Heart right ventricle (tissue), 16 donors: Measurements from ENCODE around the gene IFNA2. TPM values are rescaled to one million over a fixed set of nuclear protein-coding genes. Genes with fewer than 3 reads are reported as not detected.
"Not testable (repeated sequence)": the region's sequence is repeated elsewhere in the genome, so short reads cannot be mapped to it uniquely, and the experiment has no call there.

Source experiments
- ATAC-seq, 8 donors: fragments of 200-7000 bp; cut with Tn5 transposase; one replicate each; pipeline ENCODE4 v1.9.1; 2020; ENCODE audit warnings: mild to moderate bottlenecking in 8 of 8, moderate library complexity in 8 of 8, moderate number of reproducible peaks in 1 of 8
- DNase-seq, 2 donors: peaks; one replicate each; pipeline ENCODE4 v3.0.0-alpha.2; 2020
- H3K27ac ChIP-seq, 10 donors: fragments of 200-600 bp; sonication (generic) in 2 of 10; one replicate each; pipeline versions ENCODE4 v1.5.0 to v1.8.0; 2020 to 2022; ENCODE audit warnings: mild to moderate bottlenecking in 3 of 10
- H3K27me3 ChIP-seq, 7 donors: fragments of 200-600 bp; one replicate each; pipeline ENCODE4 v1.8.0; 2021 to 2022; ENCODE audit warnings: mild to moderate bottlenecking in 2 of 7
- H3K36me3 ChIP-seq, 9 donors: fragments of 200-600 bp; sonication (generic) in 1 of 9; one replicate each; pipeline versions ENCODE4 v1.5.0 to v1.8.0; 2020 to 2022; ENCODE audit warnings: mild to moderate bottlenecking in 2 of 9
- H3K4me1 ChIP-seq, 9 donors: fragments of 200-600 bp; sonication (generic) in 1 of 9; one replicate each; pipeline versions ENCODE4 v1.5.0 to v1.8.0; 2020 to 2022; ENCODE audit warnings: mild to moderate bottlenecking in 4 of 9
- H3K4me3 ChIP-seq, 10 donors: fragments of 200-600 bp; sonication (generic) in 2 of 10; one replicate each; pipeline versions ENCODE4 v1.5.0 to v1.8.0; 2020 to 2022; ENCODE audit warnings: mild to moderate bottlenecking in 7 of 10, moderate library complexity in 2 of 10
- H3K9me3 ChIP-seq, 11 donors: fragments of 200-600 bp in 10 of 11; sonication (generic) in 2 of 11; one replicate each; pipeline versions ENCODE4 v1.5.0 to v1.8.0; 2013 to 2022; ENCODE audit warnings: mild to moderate bottlenecking in 2 of 11, control low read depth in 1 of 11, moderate library complexity in 1 of 11
- CTCF ChIP-seq, 9 donors: fragments of 200-600 bp; sonication (generic) in 2 of 9; IDR thresholded peaks; one replicate each; pipeline versions ENCODE4 v1.5.0 to v1.8.0; 2021 to 2022; ENCODE audit warnings: antibody characterized with exemption in 9 of 9, mild to moderate bottlenecking in 5 of 9, moderate library complexity in 1 of 9
- WGBS, 2 donors: extraction: QIAGEN DNeasy Blood & Tissue Kit; methylation state at CpG; one replicate each; pipeline ENCODE4 v1.1.7; 2013; ENCODE audit warnings: inconsistent platforms in 1 of 2; 5-methylcytosine and 5-hydroxymethylcytosine counted together
- intact Hi-C, 10 donors: fragments of 100-400 bp; cut with DNase I; formaldehyde crosslinking; loops; one replicate each; pipeline versions ENCODE4 v1.11.1 to v1.14.2; 2022
- polyA plus RNA-seq, 2 donors: library from polyadenylated mRNA; stranded (reverse); fragments of 200-250 nt; gene quantifications; one replicate each; pipeline ENCODE4 v1.2.3, GENCODE V29; 2013
- total RNA-seq, 10 donors: library from RNA; stranded (reverse); fragmentation: NEBNext Ultra II Directional in 3 of 10; extraction: Animal tissue kit (Norgen Biotek cat#: 25700) in 3 of 10; gene quantifications; one replicate each; pipeline versions ENCODE4 v1.2.1 to v1.2.4, GENCODE V29; 2021 to 2023
- donor health status: Arrhythmogenic right ventricular cardiomyopathy.
- donor health status: ischemic (EF 13 %, LVEDD 7.1; RV severe dilation, severe dysfunction).
- donor health status: healthy with polysubstance abuse.
- donor health status: DM: no; HTN: yes; CAD: no.
- donor health status: DM: no; HTN: no; CAD: no.
- donor health status: ischemic (EF 25% LVEDD 6.9; RV normal size, moderate dysfunction).
- donor health status: ischemic (EF 25% LVEDD 5.7; RV mildly dilated, moderate dysfunction).
- donor health status: healthy.
- donor health status: DM: yes; HTN: yes; CAD: no.
- donor health status: Ischemic cardiomyopathy.
- donor health status: ischemic (EF 35%, LVEDD 5.7; RV mildly dilated, moderate dysfunction).
- donor health status: nonischemic (EF 11% LVEDD 7.7; RV severe dilation, severe dysfunction).
- donor health status: DM: yes; HTN: yes; CAD: no.
- donor health status: PGD.
- donor health status: ischemic (EF 29% LVEDD 5.4; RV normal size, mild dysfunction).
- donor health status: nonischemic (EF 23%, LVEDD 6.1; RV moderate dilation, normal function).

The IFNA2 gene
- total and polyA plus RNA-seq, 12 donors, result not detected

DNA sequence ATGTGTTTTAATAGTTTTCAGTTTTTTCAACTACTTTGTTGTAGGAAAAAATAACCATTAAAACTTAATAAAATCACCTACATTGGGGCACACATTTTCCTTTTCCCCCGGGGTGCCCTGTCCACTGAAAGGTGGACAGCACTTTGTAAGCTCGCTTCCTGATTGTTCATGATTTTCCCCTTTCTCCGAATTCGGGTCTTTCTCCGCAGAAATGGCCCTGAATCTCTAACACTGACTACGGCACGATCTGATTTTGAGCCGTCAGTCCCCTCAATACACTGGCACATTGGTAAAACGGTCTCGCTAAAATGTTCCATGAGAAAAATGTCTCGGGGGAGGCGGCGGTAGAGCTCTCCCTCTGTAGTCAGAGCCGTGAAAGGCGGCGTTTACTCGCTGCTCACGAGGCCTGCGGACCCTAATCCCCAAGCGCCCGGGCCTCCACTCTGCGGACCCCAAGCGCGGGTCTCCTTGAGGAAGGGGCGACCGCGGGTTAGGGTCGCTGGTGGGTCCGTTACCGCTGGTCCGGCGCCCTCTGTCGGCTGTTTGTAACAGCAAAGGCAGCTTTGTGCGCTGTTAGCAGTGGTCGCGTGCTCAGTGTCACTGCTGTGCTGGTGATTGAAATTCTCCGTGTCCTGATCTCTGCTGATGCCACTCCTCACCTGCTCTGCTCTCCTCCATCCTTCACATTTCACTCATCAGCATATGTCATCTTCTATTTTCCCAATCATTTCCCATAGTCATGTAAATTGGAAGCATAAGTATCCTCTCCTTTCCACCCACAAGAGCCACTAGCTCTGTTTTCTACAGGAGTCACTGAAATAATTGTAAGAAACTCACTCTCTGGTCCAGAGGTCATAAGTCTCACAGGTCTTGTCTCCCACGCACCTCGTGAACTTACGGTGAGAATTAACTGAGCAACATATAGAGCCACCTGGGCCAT, 10.8 kb upstream of the IFNA2 start:
- DNase-seq (peak; percentile 29 to 57), ATAC-seq (peak; percentile 43 to 81 (median 71))
- peaks cover 0 to 11% (median 5%) of the 10 kb centered on the region in 9 donors for H3K4me1 ChIP-seq
- peak; percentile 40 to 90 (median 81) for TF ChIP-seq CTCF (IDR thresholded peaks at IDR 0.05)
- H3K27ac ChIP-seq, result no peak overlapping the region
- no peaks in the 10 kb centered on the region for H3K36me3 ChIP-seq
- H3K27me3 ChIP-seq, result peaks cover 0 to 98% (median 79%) of the 10 kb centered on the region in 7 donors
- H3K9me3 ChIP-seq, result no peaks in the 10 kb centered on the region
- peak overlapping the region in 9 of 10 donors; percentile 33 to 62 (median 55) for H3K4me3 ChIP-seq
- intact Hi-C loops, result loop anchor here in 8 of 10 donors (2.0 to 5.0 kb wide), 4 partner anchors 69 to 77 kb away; no protein-coding TSS in a partner anchor
- WGBS, 2 donors, result 6 to 7% methylated on average over 40 of the region's 40 CpGs

GRCh38 chr9:21392270-21392669, 7.1 kb upstream of the IFNA2 start:
- Histone ChIP-seq H3K9me3 (no peaks in the 10 kb centered on the region), H3K36me3 (no peaks in the 10 kb centered on the region), H3K27ac (no peak overlapping the region), H3K4me3 (no peak overlapping the region), H3K27me3 (peaks cover 0 to 100% (median 92%) of the 10 kb centered on the region in 7 donors), H3K4me1 (peaks cover 0 to 11% (median 5%) of the 10 kb centered on the region in 9 donors)
- TF ChIP-seq CTCF (IDR thresholded peaks at IDR 0.05), result peak in 2 of 9 donors; percentile 0 to 34
- ATAC-seq (no peak), DNase-seq (no peak)
- WGBS, 2 donors, result 74 to 78% methylated on average over 6 of the region's 6 CpGs
- intact Hi-C loops, result loop anchor here in 3 of 10 donors (5.0 kb wide), 2 partner anchors 60 to 65 kb away; no protein-coding TSS in a partner anchor

- no peaks in the 10 kb centered on the region for H3K36me3 ChIP-seq
- H3K27ac ChIP-seq, result no peak overlapping the region
- H3K9me3 ChIP-seq, result no peaks in the 10 kb centered on the region
- H3K27me3 ChIP-seq, result peaks cover 4 to 96% (median 56%) of the 10 kb centered on the region in 7 donors
- H3K4me1 ChIP-seq, result peaks cover 0 to 19% (median 0%) of the 10 kb centered on the region in 9 donors
- H3K4me3 ChIP-seq, result no peak overlapping the region
- TF ChIP-seq CTCF (IDR thresholded peaks at IDR 0.05), result no peak
- 61 to 66% methylated on average over 4 of the region's 4 CpGs for WGBS, 2 donors
- DNase-seq, result no peak
- no peak for ATAC-seq
- intact Hi-C loops, result no loop called here
Observed at GRCh38 chr9:21383627-21384026, 1.6 kb downstream of the IFNA2 start.

DNA sequence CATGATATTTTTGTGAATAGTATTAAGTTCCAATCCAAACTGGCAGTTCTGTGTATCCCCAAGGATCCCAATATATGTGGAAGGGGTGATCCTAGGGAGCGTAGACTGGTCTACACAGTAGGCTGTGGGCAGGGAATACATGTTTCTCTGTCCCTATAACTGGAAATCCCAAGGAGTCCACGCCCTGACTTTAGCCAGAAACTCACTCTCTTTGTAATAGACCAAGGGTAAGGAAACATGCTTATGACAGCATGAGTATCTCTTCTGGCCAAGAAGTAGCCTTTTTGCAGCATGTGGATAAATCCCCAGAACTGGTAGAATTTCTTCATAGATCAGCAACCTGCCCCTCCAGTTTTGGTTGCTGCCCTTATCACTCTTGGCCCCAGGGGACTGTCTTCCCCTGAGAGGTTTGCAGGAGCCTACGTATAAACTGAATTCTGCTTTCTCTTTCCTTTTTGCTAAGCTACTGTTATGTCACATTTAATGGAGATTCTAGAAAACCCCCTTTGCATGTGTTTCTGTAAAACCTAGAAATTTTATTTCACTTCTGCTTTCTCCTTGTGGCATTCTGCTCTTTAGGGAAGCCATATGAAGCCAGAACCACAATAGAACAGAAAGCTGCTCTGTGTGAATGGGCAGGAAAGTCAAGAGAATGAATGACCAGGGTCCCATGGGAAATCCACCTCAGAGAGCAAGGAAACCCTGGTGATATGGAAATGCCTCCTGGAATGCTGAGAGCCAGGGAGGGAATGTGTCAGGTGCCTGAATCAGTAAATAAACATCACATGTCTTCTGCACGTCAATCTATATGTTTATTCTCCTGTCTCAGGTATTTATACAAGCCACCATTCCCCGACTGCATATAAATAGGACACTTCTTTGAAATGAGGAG, 3.5 kb downstream of the IFNA2 start:
- Histone ChIP-seq H3K36me3 (no peaks in the 10 kb centered on the region), H3K4me3 (no peak overlapping the region), H3K9me3 (no peaks in the 10 kb centered on the region), H3K27me3 (peaks cover 4 to 90% (median 43%) of the 10 kb centered on the region in 7 donors), H3K4me1 (peaks cover 0 to 19% (median 0%) of the 10 kb centered on the region in 9 donors), H3K27ac (no peak overlapping the region)
- no peak for DNase-seq
- no peak for TF ChIP-seq CTCF (IDR thresholded peaks at IDR 0.05)
- WGBS, 2 donors, result 40 to 41% methylated on average over 5 of the region's 5 CpGs
- intact Hi-C loops, result no loop called here
- ATAC-seq, result no peak

DNA sequence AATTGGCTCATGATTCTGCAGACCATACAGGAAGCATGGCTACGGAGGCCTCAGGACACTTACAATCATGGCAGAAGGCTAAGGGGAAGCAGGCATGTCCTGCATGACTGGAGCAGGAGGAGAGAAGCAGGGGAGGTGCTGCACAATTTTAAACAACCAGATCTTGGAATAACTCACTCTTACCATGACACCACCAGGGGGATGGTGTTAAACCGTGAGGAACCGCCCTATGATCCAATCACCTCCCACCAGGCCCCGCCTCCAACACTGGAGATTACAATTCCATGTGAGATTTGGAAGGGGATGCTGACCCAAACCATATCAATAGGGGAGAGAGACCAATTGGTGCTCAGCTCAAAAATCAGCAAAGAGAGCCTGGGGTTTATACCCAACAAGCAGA, 13.7 kb downstream of the IFNA2 start:
- WGBS, 2 donors, result 60 to 66% methylated on average over 4 of the region's 4 CpGs
- DNase-seq, H3K4me1 ChIP-seq, ATAC-seq, H3K9me3 ChIP-seq, intact Hi-C loops, H3K36me3 ChIP-seq, H3K27ac ChIP-seq, H3K4me3 ChIP-seq: not testable (repeated sequence)
- peaks cover 0 to 28% (median 15%) of the 10 kb centered on the region in 7 donors for H3K27me3 ChIP-seq
